HG03342 (cell line): ENCODE results near the gene CCDC141.
"Not testable (repeated sequence)": the region's sequence is repeated elsewhere in the genome, so short reads cannot be mapped to it uniquely, and the experiment has no call there.

Source experiments
- ATAC-seq: cut with Tn5 transposase; IDR thresholded peaks from one replicate; pipeline ENCODE4 v1.9.1; 2021; ENCODE audit warnings: mild to moderate bottlenecking, moderate library complexity; ENCODE audit not compliant: unreplicated experiment

The CCDC141 gene

DNA sequence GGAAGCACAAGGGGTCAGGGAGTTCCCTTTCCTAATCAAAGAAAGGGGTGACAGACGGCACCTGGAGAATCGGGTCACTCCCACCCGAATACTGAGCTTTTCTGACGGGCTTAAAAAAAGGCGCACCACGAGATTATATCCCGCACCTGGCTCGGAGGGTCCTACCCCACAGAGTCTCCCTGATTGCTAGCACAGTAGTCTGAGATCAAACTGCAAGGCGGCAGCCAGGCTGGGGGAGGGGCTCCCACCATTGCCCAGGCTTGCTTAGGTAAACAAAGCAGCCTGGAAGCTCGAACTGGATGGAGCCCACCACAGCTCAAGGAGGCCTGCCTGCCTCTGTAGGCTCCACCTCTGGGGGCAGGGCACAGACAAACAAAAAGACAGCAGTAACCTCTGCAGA, 67.3 kb downstream of the CCDC141 start:
- not testable (repeated sequence) for ATAC-seq

DNA sequence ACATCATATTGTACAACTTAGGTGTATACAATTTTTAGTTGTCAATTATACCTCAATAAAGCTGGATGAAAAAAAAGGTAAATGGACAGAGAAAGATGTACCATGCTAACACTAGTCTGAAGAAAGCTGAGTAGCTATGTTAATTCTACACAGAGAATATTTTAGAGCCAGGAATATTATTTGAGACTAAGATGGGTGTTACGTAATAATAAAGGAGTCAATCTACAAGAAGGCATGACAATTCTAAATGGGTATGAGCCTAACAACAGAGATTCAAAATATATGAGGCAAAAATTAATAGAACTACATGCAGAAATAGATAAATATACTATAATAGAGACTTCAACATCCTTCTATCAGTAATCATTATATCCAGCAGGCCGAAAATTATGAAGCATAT, 69.1 kb downstream of the CCDC141 start:
- no peak for ATAC-seq

DNA sequence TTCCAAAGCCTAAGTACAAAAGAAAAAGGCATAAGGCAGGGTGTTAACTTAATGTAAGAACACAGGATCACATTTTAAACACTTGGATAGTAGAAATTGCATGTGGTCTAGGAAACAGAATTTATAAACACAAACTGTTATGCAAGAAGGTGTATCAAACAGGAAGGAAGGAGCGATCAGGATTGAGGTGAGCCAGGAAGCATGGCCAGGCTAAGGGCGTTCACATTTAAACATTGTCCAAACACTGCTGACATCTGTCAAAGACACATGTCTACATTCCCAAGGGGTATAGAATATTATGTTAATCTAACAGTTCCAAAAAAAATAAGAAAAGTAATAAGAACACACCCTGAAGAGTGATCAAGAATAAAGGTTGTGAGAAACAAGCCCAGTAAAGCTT, 71.3 kb downstream of the CCDC141 start:
- no peak for ATAC-seq

DNA sequence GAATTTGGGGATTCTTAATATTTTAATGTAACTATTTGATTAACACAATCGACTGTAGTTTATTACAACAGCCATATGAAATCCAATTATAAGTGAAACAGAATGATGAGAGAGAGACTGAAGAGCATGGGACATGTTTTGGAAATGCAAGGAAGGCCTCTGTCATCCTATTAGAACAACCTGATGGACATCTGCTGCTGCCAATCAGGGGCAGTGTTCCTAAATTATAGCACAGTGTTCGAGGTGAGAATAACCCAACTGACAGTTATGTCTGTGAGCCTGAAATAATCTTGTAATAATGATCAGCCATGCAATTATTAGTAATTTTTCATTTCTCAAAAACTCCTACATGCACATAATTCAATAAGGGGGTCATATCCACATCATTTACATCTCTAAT, 73.6 kb downstream of the CCDC141 start:
- ATAC-seq, result no peak

DNA sequence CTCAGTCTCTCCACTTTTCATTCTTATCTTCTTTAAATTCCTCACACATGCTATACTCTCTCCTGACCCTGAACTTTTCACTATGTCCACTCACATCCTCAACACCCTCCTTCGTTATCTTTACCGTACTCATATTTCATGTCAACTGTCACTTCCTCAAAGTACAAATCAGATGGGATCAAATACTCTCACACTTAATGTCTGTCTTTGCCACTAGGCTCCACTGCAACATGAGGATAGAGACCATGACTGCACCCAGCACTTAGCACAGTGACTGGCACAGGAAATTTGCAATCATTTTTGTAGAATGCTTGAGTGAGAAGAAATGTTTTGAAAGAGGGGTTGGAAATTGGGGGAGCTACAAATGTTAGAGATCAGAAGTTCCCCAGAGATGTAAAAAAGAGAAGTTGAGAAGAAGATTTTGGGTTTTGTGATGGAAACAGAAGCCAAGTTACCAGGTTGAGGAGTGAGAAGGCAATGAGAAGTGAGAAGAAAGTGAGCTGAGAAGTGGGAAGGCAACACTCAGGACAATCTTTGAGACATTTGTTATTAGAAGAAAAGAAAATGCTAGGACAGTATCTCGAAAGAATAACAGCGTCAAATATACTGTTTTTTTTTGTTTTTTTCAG, 87.0 kb downstream of the CCDC141 start:
- no peak for ATAC-seq

DNA sequence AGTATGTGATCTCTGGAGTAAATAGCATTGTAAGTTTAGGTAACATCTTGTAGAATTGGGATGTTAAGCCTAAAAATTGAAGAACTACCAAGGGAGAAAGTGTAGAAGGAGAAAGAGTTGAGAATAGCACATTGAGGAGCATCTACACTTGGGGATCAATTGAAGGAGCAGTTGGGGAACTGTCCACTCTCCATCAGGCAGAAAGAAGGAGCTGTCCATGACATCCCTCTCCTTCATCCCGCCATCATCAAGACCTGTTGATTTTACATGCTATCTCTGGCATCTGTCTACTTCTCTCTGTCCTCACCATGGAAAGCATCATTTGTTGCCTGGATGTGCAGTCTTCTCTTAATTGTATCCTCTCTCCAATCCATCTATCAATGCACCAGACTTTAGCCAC, 87.8 kb downstream of the CCDC141 start:
- ATAC-seq, result no peak

DNA sequence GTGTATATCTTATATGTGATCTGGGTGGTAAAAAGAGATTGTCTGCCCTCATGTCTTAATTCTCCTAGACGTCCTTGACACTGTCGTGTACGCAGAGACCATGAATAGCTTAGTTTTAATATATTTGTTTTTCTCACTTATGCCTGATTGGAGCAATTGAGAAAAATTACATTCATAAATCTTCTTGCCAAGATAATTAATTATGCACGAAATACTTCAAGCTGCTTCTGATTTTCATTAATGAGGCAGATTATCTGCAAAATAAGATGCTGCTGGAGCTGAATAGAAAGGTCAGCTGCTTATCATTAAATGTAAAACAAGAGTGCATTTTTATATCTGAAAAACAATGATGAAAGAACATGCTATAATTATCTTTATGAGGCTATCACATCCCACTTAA, 95.9 kb downstream of the CCDC141 start:
- ATAC-seq, result no peak

DNA sequence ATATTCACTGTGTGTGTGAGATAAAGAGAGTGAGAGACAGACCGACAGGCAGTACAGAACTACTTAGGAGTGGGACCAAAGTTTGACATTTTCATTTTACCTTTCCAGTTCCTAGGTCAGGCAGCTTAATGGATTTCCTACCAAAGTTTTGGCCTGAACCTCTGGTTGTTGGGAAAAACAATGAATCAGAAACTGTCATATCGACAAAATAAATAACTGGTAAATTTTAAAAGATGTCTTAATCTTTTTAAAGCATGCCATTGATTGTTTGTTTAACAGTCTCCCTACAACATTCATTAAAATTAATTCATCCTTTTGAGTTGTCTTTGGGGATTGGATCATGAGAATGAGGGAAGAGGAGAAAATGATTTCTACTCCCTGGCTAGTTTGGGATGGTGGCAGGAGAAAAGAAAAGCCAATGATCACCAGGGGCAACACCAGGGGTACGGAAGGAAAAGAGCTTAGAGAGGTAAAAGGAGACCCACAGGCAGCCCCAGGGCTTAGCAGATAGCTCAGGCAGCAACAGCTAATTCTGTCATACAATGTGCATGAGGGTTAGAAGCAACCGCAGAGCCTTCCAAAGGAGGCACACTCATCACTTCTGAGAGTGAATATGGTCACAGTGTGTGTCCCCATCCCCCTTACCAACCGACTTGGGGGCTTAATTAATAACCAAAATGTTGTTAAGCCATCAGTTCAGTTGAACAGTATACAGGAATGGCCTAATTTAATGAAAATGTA, 98.5 kb downstream of the CCDC141 start:
- ATAC-seq, result no peak

DNA sequence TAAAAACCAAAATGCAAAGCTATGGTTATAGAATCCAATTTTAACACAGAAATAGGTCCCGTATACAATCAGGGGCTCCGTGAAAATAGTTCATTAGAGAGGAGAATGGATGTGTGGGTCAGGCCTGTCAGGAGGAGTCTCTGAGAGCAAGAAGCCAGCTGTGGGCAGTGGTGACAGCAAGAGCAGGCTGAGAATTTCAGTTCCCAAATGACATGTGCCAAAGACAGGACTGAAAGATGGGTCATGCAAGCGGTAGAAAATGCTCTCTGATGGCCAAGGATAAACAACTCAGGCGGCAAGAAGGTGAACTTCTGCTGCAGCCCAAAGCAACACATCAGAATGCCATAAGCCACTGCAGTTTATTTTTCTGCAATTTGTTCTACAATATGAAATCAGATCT, 100.4 kb downstream of the CCDC141 start:
- ATAC-seq, result peak; percentile 84

DNA sequence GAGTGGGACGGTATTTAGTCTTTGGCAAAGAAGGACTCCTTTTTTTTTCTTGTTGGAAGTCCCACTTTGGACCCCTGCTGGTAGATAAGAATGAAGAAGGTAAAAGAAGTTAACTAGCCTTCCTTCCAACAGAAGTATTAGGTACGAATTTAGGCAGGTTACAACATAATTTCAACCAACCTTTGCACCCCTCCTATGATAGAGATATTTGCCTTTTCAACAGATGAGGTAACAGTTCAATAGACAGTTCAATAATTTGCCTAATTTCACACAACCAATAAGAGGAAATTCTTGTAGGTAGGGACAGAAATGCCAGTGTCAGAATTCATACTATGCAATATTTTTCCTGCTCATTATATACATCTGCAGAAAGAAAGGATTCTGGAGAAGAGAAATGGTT, 100.8 kb downstream of the CCDC141 start:
- ATAC-seq, result no peak

DNA sequence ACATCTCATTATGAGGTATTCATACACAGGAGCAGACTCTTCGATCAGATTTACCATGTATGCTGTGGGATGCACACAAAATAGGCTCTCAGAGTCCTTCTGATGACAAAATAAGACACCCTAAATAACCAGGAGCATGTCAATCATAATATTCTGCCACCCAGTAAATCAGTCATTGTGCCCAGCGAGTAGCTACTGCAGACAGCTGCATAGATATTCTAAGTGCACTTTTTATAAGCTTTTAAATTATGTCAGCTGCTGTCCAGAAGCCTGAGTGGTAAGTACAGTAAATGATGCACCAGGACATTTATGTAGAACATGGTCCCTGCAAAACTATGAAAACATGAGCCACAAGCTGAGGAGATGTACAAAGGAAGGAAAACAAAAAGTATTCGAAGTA, 102.9 kb downstream of the CCDC141 start:
- ATAC-seq, result no peak

DNA sequence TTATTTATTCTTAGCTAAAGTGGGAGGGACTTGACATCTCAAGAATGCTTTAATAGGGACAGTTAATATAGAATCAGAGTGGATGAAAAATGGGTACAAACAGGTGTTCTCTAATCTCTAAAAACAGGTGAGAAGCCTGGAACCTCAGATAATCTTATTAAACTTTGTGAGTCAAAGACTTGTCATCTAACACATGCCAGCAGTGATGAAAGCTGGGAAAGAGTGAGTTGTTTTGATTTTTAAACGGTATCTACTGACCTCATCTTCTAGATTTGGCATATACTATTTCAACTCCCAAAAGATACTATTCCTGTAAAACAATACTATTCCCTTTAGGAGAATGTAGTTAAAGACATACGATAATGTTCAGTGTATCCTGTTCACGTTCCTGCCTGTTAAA, 103.4 kb downstream of the CCDC141 start:
- ATAC-seq, result no peak

DNA sequence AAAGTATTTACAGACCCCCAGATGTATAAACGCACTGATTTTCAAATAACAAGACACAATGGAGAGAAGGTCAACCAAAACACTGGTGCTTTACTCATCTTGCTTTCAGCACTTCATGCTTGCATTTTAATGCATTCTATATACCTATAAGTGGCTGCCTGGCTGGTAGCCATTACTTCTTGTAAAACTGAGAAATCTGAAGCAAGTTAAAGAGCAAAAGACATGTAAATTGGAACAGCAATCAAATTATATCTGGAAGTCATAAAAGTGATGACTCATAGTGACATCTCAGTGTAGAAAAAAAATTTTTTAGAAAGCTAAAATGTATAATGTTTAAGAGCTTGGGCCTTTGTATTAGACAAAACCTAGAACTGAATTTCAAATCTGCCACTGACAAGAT, 106.2 kb downstream of the CCDC141 start:
- no peak for ATAC-seq

DNA sequence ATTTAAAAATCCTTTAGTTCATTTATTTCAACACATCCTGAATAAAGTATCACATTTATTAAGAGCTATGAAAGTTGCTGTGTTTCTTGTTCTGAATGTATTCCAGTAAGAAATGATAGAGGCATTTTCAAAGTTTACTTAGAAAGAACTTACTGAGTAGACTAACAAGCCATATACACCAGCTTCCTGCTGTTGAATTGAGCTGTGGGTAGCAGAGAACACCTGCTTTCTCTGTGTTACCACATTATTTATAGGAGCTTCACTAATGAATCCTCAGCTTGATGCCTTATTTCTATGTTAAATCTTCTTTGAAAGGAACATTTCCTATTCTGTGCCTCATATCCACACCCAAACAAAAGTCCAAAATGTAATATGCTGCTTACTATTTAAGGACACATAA, 115.4 kb downstream of the CCDC141 start:
- ATAC-seq, result no peak

DNA sequence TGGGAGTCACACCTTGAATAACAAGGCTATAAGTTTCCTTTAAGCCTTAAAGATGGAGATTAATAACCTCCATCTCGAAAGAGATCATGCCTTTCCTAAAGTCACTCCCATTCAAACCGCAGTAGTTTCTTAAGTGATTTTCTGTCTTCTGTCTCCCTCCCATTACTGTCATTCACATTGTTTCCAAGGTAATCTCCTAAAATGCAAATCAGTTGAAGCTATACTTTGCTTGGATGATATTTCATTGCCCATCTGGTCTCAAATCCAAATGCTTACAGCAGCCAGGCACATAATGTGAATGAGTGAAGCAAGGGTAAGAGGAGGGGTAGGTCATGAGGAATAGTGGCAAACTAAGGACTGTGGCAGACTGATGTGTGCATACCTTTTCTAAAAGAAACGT, 116.4 kb downstream of the CCDC141 start:
- ATAC-seq, result no peak

DNA sequence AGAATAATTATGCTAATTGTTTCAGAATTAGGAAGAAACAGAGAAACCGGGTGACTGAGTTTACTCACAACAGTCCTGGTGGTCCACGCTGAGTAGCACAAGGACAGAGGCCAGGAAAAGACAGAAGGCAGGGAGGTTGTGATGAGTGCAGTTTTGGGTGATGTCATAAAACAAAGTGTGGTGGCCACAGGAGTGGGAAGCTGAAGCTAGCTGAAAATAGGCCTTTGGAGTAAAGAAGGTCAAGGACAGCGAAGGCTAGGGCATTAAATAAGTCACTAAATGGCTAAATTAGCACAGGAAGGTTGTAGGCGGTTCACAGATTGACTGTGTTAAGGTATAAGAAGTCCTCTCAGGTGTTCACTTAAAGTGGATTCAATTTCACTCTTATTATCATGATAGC, 121.9 kb downstream of the CCDC141 start:
- ATAC-seq, result peak; percentile 60

DNA sequence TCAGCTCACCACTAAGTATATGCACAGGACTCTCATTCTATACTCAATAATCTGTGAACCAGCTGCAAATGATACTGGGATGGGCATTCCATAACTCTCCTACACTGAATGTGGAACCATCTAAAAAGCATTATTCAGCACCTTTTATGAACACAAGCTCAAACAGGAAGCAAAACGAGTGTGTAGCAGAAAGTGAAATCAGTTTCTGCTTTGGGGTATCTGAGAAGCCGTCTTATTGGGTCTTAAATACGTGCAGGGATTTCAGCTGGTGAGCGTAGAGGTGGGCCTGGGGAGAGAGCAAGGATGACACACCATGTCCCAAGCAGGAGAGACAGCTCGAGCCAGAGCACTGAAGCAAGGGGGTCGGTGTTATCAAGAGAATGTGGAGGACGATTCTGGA, 122.8 kb downstream of the CCDC141 start:
- peak; percentile 66 for ATAC-seq

DNA sequence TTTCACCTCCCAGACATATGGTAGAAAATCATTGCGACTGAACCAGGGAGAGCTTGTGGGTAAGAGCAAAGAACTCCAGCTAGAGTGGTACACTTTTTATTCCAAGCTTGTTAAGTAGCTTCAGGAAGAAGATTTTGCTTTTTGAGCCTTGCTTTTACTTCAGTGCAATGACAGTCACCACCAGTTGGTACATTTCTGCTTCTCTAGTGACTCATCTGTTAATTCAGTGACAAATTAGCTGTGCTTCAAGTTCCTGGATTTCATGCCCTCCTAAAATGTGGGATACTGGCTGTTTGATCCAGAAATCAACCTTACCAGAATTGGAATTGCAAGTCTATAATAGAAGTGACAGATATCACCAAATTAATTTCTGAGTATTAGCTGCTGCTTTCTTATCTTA, 125.1 kb downstream of the CCDC141 start:
- ATAC-seq, result no peak

DNA sequence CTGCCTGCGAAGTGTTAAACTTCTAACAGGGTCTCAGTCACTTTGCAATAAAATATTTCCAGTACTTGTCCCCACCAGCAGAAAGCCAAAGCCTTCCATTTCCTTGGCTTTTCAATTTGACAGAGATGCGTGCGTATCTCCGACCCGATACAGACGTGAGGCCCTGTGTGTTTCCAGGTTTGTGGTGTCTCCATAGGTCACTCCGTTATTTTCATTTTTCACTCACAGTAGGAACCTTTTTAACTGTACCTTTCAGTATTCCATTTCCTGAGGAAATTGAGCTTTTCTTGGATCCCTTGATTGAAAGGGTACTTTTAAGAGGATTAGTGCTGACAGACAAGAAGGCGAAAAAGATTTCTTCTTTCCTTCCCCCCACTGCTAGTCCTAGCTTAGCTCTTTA, 126.4 kb downstream of the CCDC141 start:
- ATAC-seq, result no peak

DNA sequence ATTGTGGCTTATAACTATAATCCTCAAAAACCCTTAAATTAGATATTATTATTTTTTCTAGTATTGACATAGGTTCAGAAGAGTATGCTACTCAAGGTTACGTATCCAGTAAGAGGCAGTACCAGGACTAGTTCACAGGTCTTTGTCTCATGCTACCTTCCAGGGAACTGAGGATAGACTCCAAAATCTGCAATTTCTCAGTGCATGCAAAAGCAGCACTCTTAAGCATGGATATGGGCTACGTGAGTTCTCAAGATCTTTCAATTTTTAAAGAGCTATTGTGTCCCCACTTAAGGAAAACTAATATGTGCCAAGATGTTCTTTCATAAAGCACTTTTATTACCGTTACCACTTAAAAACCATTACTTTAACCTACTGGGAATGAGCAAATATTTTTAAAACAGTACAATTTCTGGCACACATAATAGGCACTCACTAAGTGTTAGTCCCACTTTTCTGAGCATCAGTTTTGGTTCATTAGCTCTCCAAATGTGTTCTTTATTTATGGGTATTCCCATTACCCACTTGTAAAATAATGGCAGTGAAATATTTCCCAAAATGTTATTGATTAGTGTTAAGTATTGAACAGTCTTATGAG, 128.9 kb downstream of the CCDC141 start:
- no peak for ATAC-seq

DNA sequence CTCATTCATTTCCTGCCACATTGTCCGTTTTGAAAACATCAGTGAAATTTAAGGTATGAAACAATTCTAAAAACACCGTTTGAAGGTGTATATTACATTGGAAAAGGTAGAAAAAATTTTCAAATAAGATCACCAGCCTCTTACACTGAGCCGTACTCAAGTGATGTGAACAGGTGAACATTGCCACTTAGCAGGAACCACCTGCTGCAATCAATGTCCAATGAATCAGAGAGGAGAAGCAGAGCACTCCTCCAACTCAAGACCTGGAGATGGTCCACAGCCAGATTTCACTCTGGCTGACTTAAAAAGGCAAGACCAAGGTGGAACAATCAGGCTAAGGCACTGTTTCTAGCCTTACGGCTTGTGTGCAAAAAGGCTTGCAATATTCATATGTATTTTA, 132.4 kb downstream of the CCDC141 start:
- ATAC-seq, result no peak

DNA sequence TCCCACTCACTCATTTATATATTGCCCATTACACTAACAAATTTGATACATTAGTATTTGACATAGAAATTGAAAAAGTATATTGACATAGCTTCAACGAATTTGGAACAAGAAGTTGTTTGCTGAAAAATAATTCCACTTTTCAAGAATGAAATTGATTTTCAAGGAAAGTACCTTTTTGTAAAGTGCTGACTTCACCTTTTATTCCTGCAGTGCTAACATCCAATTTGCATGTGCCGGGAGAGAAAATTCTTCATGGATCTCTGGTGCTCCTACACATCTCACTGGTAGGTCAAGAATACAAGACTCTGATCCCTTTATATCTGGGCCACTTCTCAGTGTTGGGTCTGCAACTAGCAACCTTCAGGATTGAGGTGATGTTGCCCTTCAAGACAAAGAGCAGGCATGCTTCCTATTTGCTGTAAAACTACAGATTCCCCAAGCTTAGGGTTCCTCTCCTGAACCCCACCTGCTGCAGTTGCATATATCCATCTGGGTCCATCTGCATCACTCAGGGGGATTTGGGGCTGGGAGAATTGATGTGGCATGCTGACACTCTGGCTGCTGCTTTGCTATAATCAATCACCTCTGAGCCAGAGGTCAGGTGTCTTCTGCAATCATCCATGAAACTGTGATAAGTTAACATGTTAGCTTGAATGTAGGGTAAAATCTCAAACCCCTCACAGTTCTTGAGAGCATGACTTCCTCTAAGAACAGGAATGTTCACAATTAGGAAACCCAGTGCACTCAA, 134.3 kb downstream of the CCDC141 start:
- no peak for ATAC-seq
